ENCODE data around the gene LIPI.
"Not testable (repeated sequence)": the region's sequence is repeated elsewhere in the genome, so short reads cannot be mapped to it uniquely, and the experiment has no call there.

LIPI gene

DNA sequence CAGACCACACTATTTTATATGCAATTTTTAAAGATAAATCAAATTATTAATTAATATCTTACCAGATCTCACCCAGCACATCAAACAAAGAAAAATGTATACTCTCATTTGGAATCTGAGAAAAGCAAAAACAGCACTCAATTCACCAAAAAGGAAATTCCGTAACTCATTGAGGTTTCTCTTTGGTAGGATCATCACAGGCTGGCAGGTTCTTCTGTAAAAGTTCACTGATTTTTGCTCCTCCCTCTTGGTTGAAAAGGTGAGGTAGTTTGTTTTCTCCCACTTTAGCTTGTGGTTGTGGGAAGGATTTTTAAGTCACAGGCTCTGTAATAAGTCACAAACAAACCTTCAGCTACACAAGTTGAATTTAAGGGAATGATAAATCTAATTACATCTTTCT is at the start of gene LIPI:
Gene LIPI, minus strand, starts transcription at position 218 of the 400 bp plus-strand sequence. Its CDS starts 110 bp downstream, at position 108.
- DNase-seq: no peak

DNA sequence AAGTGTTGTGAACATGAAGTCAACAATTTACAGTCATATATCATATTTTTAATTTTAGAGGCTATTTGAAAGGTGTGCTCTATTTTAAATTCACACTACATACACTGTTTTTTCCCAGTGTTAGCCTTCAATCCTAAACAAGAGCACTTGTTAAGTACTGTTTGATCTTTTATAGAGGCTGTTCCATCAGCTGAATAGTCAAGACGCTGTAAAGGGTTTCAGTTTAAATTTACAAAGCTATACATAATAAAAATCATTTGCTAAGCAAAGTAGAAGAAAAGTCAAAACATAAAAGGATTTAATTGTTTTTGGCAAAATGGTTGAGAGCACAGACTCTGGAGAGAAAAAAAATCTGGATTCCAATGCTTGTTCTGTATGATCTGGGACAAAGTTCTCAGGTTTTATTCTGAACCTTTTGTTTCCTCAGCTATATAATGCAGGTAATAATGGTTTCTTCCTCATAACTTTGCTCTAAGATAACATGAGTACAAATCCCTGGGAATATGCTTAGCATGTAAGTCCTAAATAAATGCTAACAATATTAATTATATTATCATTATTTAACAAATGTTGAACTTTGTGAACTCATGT is 49.5 kb upstream of the LIPI start:
- no peak for DNase-seq

DNA sequence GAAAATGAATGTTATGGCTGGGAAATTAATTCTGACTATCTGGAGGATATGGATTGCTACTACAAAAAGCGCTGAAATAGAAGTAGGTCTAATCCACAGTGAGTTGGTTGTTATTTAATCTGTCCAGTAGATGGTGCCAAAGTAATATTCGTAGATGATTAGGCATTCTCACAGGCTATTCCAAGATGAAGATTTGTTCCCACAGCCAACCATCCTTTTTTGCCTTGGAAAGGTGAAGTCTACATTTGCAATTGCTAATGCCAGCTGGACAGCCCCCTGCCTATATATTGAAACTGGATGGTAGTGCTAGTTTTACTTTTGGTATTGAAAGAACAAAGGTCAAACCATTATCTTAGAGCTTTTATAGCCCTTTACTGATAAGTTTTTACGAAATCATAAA is 49.0 kb upstream of the LIPI start:
- no peak for DNase-seq

DNA sequence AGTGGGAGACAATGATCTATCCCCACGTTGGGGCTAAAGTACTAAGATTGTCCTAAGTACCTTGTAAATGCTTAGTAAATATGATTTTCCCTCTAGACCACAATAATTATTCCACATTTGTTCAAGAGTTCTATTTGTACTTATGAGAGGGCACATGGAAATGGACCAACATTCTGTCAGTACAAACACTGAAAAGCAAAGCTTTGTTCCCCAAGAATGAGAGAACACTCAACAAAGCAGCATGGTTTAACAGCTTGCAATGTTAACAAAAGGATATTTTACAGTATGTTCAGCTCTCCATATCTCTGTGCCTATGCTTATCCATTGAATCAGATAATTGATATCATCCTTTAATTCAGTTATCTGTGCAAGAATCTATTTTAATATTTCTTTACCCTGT is 40.6 kb upstream of the LIPI start:
- DNase-seq: no peak

DNA sequence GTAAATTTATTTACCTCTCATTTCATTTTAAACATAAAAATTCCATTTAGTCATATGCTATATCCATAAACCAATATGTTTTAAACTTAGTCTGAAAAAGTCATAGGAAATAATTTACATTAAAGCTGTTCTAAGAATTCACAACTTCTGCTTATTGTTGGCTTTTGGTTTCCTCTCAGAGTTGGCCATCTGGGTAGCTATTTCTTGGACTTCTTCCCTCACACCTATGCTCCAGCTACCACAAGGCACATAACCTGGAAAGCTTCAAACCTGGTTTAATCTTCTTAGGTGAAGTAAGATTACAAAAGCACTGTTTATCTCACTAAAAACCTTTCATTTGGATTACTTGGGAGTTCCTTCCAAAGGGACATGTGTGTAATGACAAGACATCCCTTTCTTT is 35.0 kb upstream of the LIPI start:
- DNase-seq: no peak

DNA sequence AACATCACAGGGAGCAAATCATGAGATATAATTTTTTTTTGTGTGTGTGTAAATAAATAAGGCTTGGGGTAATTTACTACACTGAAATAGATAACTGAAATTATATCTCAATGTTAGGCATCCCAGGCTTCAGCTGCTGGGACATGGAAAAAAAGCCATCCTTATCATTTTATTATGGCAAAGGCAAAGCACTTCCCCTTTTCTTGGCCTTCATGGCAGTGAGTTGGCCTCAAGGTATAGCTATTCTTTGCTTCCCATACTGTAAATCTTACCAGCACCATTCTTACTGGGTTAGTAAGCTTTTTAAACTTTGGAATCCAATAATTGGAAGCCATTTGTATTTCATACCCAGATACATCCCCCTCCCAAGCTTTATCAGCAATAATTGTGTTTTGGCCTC is 34.2 kb upstream of the LIPI start:
- no peak for DNase-seq

DNA sequence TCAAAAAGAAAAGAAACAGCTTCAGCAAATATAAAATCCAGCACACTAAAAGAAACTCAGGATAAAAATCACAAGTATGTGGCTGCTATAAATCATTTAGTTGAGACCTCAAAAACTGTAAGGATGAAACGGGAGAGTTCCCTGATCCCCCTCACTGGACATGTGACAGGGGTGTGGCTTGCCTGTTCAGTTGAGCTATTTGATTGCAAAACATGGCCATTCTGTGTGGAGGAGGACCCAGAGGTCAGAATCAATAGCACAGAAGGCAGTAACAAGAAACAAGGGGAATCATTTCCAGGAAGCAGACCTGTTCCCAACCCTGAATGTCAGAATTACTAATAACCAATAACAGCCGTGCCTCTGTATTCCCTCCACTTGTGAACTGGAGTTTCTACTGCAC is 33.1 kb upstream of the LIPI start:
- DNase-seq: no peak

DNA sequence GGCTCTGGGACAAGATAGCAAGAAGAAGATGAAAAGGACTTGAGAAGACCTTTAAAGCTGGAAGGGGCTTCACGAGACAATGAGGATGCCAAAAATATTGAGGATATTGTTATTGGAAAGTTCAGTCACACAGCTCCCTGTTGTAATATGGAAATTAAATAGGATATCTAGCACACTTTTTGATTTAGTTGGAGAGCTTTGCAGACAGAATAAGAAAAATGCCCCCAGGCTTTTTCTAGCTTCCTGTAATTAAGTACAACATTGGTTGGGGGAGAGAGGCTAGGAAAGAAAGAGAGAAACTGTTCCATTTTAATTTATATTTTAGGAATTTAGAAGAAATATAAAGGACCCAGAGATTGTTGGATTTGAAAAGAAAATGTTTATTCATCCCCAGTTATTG is 32.7 kb upstream of the LIPI start:
- no peak for DNase-seq

DNA sequence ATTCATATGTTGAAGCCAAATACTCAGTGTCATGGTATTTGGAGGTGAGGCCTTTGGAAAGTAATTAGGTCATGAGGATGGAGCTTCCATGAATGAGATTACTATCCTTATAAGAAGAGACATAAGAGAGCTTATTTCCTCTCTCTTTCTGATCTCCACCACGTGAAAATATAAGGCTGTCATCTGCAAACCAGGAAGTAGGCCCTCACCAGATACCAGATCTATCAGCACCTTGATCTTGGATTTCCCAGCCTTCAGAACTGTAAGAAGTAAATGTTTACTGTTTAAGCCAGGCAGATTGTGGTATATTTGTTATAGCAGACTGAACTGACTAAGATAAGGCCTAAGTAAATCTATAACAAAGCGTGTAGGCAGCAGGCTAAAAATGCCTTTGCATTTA is 30.5 kb upstream of the LIPI start:
- no peak for DNase-seq

DNA sequence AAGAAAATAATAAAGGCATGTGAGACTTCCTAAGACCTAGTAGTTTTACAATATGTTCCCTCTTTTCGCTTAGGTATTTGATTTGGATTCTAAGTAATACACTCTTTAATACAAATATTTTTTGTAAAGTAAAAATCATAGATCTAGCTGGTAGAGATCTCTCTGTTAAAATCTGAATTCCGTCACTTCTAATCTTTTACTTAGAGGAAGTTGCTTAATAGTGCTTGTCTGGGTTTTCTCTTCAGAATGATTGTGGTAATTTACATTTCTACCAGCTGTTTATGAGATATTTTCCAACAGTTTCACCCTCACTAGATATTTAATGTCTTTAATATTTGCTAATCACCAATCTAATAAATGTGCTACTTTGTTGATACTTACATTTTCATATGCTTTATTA is 28.5 kb upstream of the LIPI start:
- DNase-seq: no peak

DNA sequence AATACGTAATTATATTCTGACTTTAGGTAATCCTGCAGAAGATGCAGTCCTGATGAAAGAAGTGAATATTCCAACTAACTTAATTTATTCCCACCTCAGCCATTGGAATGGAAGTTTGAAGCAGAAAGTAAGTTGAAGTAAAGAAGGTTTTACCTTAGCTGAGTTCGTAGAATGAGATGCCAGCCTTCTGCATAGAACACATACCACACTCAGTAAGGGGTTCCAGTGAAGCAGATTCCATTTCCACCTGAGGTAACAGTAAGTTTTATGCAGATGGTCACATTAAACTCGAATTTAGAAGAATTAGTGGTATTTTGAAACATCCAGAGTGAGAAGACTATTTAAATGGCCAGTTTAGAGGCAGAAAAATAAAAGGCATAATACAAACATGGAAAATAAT is 25.4 kb upstream of the LIPI start:
- no peak for DNase-seq

DNA sequence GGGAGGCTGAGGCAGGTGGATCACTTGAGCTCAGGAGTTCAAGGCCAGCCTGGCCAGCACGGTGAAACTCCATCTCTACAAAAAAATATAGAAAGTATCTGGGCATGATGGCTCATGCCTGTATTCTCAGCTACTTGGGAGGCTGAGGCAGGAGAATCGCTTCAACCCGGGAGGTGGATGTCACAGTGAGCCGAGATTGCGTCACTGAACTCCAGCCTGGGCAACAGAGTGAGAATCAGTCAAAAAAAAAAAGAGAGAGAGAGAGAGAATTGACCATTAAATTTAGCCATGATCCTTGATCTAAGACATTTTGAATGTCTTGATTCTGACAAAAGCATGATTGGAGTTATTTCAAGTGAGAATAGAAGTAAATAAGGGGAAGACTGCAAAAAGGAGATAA is 24.3 kb upstream of the LIPI start:
- DNase-seq: no peak

DNA sequence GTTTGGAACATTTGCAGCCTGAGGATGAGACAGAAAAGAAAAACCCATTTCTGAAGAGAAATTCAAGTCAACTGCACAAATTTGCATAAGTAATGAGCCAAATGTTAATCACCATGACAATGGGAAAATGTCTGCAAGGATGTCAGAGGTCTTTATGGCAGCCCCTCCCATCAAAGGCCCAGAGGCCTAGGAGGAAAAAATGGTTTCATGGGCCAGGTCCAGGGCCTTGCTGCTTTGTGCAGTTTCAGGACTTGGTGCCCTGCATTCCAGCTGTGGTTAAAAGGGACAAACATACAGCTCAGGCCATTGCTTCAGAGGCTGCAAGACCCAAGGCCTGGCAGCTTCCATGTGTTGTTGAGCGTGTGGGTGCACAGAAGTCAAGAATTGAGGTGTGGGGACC is 18.6 kb upstream of the LIPI start:
- no peak for DNase-seq

DNA sequence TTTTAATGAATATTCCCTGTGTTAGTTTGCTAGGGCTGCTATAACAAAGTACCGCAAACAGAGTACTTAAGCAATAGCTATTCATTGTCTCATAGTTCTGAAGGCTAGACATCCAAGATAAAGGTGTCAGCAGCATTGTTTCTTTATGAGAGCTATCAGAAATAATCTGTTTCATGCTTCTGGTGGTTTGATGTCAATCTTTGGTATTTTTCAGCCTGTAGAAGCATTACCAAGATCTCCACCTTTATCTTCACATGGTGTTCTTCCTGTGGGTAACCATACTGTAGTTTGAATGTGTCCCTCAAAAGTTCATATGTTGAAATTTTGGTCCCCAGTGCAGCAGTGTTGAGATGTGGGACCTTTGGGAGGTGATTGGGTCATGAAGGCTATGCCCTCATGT is 12.6 kb upstream of the LIPI start:
- DNase-seq: no peak

DNA sequence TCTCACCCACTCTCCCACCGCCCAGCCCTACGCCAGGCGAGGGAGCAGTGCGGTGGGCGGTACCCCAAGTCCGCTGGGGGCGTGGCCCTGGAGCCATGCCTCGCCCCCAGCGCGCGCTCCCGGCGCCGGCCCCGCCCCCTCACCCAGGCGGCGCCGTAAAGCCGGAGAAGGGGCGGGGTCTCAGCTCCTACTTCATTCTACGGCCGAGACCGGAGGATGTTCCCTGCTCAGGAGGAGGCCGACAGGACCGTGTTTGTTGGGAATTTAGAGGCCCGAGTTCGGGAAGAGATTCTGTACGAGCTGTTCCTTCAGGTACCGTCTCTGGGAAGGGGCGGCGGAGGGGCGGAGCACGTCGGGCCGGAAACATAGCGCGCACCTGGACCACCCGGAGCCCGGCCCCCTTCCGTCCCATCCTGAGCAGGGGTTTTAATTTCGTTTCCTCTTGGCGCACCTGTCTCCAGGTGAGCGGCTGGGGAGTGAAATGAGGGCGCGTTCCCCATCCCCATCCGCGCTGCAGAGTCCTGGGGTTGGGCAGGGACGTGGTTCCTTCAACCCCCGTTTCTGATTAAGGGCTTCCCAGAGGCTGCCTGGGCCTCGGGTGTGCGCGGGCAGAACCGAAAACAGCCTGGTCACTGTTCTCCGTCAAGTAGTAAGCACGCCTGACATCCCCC is 5.4 kb upstream of the LIPI start, which contains the start of gene RBM11:
Gene RBM11, plus strand, starts transcription at position 187 of the 671 bp plus-strand sequence. Its CDS starts 30 bp downstream, at position 217.
- DNase-seq: peak; percentile 63

DNA sequence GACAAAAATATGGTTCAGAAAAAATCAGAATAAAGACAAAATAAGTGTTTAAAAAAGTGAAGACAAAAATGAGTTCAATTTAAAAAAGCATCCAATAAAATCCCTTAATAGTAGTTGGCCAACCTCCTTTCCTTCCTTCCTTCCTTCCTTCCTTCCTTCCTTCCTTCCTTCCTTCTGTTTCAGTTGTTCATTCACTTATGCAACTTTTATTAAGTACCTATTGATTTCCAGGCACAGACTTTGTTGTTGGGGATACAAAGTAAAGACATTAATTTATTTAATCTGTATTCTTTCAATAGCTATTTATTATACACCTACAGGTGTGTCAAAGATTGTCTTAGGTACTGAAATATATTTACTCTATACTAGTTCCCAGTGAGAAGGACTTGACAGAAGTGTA is 2.4 kb upstream of the LIPI start:
- DNase-seq: no peak

DNA sequence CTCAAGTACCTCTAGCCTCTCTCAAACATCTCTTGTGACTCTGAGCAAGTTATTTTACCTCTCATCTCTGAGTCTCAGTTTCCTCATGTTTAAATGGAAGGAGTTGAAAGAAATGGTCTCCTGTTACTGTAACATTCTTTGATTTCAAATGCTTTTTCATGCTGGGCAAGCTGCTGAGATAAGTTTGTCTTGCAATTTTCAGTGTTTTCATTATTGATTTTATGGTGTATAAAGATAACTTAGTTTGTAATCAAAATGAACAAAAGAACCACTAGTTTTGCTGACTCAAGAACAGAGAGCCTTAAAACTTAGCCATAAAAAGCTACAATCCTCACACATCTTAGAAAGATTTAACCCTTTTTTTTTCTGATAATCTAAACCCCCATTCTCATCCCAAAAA is 4.5 kb downstream of the LIPI start:
- no peak for DNase-seq

DNA sequence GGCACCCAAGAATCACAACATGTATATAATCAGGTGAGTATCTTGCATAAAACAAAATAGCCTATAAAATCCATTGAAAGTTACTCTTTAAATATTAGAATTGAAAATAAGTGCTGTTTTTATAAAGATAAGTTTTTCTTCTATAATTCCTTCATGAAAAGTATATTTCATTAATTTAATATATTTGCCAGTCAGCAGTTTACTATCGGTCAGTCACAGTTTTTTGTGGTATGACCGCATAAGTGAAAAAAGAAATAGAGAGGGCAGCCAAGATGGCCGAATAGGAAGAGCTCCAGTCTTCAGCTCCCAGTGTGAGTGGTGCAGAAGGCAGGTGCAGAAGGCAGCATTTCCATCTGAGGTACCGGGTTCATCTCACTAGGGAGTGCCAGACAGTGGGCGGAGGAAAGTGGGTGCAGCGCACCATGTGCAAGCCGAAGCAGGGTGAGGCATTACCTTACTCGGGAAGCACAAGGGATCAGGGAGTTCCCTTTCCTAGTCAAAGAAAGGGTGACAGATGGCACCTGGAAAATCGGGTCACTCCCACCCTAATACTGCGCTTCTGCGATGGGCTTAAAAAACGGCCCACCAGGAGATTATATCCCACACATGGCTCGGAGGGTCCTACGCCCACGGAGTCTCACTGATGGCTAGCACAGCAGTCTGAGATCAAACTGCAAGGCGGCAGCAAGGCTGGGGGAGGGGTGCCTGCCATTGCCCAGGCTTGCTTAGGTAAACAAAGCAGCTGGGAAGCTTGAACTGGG is 44.1 kb downstream of the LIPI start:
- not testable (repeated sequence) for DNase-seq

DNA sequence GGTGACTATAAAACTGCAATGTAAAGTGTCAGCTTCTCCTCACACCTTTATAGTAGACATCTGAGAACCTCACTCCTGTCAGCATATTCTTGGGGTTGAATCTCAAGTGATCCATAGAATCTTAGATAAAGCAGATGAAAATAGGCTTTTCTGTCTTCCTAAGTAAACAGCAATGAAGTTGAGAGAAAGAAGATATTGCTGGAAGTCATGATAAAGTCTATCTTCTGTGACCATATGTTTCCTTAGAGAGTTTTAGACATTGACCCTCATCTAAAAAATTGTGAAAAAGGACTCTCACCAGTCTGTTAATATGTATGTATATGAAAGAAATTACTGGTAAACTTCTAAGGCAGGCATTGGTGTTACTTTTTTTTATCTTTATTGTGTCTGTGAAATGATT is 66.8 kb downstream of the LIPI start:
- DNase-seq: no peak

DNA sequence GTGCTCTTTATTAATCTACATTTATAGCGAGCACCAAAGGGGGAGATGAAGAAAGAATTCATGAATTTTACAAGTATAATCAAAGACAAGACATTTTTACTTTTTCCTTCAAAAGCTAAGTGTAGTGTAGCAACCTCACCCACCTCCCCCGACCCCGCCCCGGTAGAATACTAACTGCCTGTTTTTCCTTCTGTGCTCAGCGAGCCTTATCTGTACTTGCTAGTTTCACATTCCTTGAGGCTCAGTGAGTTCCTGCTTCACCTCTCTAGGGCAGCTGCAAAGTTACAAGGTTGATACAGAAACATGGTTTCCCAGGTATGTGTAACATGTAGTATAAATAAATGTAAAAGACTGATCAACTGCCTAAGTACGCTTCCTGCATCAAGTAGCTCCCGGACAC is 86.5 kb downstream of the LIPI start:
- DNase-seq: no peak

DNA sequence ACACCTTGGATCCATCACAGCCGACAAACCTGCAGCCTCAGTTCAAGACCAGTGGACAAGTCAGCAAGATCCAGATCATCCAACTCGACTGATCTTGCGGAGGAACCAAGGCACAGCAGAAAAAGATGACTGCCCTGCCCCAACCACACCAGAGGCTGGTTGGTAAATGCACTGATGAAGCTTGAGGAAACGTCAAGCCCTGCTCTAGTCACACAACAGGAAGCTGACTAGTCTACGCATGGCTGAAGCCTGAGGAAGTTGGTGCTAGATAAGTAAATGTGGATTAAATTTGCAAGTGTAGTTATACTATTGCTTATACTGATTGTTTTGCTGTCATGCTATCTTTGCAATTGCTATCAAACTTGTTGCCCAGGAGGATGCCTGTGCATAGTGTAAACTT is 89.0 kb downstream of the LIPI start:
- DNase-seq: no peak

DNA sequence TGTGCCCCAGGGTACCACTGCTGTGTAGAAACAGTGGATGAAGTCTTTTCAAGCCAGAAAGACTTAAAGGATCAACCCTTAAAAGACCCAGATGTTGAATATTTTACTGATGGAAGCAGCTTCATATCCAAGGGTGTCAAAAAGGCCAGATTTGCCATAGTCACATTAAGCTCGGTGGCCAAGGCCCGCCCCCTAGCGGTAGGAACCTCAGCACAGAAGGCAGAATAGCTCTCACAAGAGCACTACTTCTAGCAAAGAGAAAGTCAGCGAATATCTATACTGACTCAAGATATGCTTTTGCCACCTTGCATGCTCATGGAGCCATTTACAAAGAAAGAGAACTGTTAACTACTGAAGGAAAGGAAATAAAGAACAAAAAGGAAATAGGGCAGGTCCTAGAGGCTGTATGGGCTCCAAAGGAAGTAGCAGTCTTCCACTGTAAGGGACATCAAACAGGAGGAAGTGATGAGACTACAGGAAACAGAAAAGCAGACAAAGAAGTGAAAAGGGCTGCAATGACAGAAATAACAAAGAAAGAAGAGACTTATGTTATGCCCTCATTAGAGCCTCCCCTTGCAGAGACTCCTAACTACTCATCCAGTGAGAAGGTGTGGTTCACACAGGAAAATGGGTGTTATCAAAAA is 90.5 kb downstream of the LIPI start:
- DNase-seq: no peak

DNA sequence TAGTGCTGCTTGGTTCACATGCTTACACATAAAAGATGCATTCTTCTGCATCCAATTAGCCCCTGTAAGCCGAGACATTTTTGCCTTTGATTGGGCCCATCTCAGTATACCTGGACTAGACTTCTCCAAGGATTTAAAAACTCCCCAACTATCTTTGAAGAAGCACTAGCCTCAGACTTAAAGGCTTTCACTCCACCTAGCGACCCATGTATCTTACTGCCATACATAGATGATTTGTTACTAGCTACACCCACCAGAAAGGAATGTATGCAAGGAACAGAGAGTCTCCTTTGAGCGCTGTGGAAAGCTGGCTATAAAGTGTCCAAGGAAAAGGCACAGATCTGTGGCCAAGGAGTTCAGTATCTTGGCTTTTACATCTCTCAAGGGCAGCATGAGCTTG is 91.7 kb downstream of the LIPI start:
- DNase-seq: no peak

DNA sequence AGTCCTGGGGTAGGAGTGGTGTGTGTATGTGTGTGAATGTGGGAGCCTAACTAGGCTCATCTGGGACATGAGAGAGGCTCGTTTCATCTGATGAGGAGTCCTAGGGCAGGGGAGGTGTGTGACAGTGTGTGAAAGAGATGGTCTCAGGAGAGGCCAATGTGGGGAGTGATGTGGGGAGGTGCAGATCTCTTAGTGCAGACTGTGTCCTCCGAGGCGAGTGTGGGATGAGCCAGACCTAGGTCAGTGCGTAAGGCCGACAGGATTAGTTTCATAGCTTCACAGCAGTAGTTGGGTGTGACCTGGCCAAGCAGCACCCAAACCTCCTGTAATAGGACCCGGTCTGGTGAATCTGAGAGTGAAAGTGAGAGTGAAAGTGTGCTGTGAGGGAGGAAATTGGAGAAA is 94.7 kb downstream of the LIPI start:
- DNase-seq: no peak
